GM18526 (cell line): ENCODE results near the gene TANC1.

Source experiments
- POLR2A ChIP-seq: IDR thresholded peaks from 3 replicates; pipeline ENCODE4 v1.6.1; 2011; ENCODE audit not compliant: insufficient read length; ENCODE audit errors: extremely low read depth

The TANC1 gene

GRCh38 chr2:159150280-159150746 is 181.9 kb downstream of the TANC1 start:
- no peak for TF ChIP-seq POLR2A

- TF ChIP-seq POLR2A = no peak
Measured at GRCh38 chr2:159151198-159152127, 183.0 kb downstream of the TANC1 start.

- no peak for TF ChIP-seq POLR2A
Measured at GRCh38 chr2:159152128-159152778, 183.8 kb downstream of the TANC1 start.

- TF ChIP-seq POLR2A = no peak
Measured at GRCh38 chr2:159153063-159153462, 184.6 kb downstream of the TANC1 start.

- no peak for TF ChIP-seq POLR2A
Measured at GRCh38 chr2:159153463-159153862, 185.0 kb downstream of the TANC1 start.

- TF ChIP-seq POLR2A = no peak
Measured at GRCh38 chr2:159153951-159154350, 185.5 kb downstream of the TANC1 start.

GRCh38 chr2:159154366-159154765 is 185.9 kb downstream of the TANC1 start:
- no peak for TF ChIP-seq POLR2A

GRCh38 chr2:159155320-159155719 is 186.9 kb downstream of the TANC1 start:
- no peak for TF ChIP-seq POLR2A

GRCh38 chr2:159155791-159156190 is 187.4 kb downstream of the TANC1 start:
- TF ChIP-seq POLR2A = no peak

GRCh38 chr2:159156834-159157233 is 188.4 kb downstream of the TANC1 start:
- no peak for TF ChIP-seq POLR2A

- no peak for TF ChIP-seq POLR2A
Measured at GRCh38 chr2:159157361-159158209, 189.1 kb downstream of the TANC1 start.

- TF ChIP-seq POLR2A = no peak
Measured at GRCh38 chr2:159160412-159160811, 192.0 kb downstream of the TANC1 start.

- TF ChIP-seq POLR2A = no peak
Measured at GRCh38 chr2:159160954-159161353, 192.5 kb downstream of the TANC1 start.

GRCh38 chr2:159163930-159164329 is 195.5 kb downstream of the TANC1 start:
- TF ChIP-seq POLR2A = no peak

GRCh38 chr2:159164457-159164911 is 196.0 kb downstream of the TANC1 start:
- TF ChIP-seq POLR2A = no peak
